Hepatocyte (in vitro differentiated cells): Measurements from ENCODE around the gene ETV6.

Experiments used
- CTCF ChIP-seq: fragments of 200-600 bp; sonication (generic); IDR thresholded peaks from 2 replicates; pipeline ENCODE4 v1.5.1; 2016; ENCODE audit warnings: antibody characterized with exemption, mild to moderate bottlenecking; ENCODE audit not compliant: poor library complexity
- EZH2 ChIP-seq: fragments of 200-600 bp; sonication (generic); IDR thresholded peaks from 2 replicates; pipeline ENCODE4 v1.6.1; 2016; ENCODE audit warnings: antibody characterized with exemption, mild to moderate bottlenecking, borderline replicate concordance

- TF ChIP-seq CTCF (no peak), EZH2 (no peak)
These were observed 241.9 kb downstream of the ETV6 start for GRCh38 chr12:11891346-11891745.
